22Rv1 (cell line): Measurements from ENCODE around the gene PATJ.

Experiments used
- ZFX ChIP-seq: fragments of 450-650 bp; IDR thresholded peaks from 2 replicates; pipeline ENCODE4 v1.6.1; 2017; ENCODE audit warnings: antibody characterized with exemption, borderline replicate concordance
- TF ChIP-seq, protein P1 (sequence below): fragments of 450-650 bp; IDR thresholded peaks from 2 replicates; pipeline ENCODE4 v1.5.1; 2017; ENCODE audit warnings: mild to moderate bottlenecking

DNA sequence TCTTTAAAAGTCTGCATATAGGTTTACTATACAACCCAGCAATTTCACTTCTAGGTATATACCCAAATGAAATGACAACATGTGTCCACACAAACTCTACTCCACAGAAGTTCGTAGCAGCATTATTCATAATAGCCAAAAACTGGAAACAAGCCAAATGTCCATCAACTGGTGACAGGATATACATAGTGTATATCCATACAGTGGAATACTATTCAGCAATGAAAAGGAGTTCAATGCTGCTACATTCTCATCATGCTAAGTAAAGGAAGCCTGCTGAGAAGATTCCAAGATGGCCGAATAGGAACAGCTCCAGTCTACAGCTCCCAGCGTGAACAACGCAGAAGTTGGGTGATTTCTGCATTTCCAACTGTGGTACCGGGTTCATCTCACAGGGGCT lies 200.6 kb downstream of the PATJ start:
- TF ChIP-seq, protein P1, sequence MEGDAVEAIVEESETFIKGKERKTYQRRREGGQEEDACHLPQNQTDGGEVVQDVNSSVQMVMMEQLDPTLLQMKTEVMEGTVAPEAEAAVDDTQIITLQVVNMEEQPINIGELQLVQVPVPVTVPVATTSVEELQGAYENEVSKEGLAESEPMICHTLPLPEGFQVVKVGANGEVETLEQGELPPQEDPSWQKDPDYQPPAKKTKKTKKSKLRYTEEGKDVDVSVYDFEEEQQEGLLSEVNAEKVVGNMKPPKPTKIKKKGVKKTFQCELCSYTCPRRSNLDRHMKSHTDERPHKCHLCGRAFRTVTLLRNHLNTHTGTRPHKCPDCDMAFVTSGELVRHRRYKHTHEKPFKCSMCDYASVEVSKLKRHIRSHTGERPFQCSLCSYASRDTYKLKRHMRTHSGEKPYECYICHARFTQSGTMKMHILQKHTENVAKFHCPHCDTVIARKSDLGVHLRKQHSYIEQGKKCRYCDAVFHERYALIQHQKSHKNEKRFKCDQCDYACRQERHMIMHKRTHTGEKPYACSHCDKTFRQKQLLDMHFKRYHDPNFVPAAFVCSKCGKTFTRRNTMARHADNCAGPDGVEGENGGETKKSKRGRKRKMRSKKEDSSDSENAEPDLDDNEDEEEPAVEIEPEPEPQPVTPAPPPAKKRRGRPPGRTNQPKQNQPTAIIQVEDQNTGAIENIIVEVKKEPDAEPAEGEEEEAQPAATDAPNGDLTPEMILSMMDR, result no peak
- TF ChIP-seq ZFX, result no peak
